C4-2B (cell line): ENCODE measurements around the gene FOCAD.

Source experiments
- ZFX ChIP-seq: fragments of 450-650 bp; IDR thresholded peaks from 2 replicates; pipeline ENCODE4 v1.6.1; 2017
- TF ChIP-seq, protein P1 (sequence below): fragments of 450-650 bp; conservative IDR thresholded peaks from 2 replicates; pipeline ENCODE4 v1.5.1; 2017; ENCODE audit warnings: mild to moderate bottlenecking

DNA sequence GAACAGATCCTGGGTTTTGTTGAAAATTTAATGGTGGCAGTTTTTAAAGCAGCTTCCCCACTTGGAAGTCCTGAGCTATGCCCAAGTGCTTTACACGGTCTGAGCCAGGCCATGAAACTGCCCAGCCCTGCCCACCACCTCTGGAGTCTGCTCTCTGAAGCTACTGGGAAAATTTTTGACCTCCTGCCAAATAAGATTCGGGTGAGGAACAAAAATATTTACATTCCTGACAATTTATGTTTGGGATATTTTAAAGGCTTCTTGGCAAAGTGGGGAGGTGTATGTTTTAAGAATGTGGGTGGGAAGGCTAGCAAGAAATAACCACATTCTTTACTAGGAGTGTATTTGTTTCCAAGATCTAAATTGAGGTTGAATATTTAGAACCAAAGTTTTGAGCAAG is 297.4 kb downstream of the FOCAD start:
- TF ChIP-seq, protein P1, sequence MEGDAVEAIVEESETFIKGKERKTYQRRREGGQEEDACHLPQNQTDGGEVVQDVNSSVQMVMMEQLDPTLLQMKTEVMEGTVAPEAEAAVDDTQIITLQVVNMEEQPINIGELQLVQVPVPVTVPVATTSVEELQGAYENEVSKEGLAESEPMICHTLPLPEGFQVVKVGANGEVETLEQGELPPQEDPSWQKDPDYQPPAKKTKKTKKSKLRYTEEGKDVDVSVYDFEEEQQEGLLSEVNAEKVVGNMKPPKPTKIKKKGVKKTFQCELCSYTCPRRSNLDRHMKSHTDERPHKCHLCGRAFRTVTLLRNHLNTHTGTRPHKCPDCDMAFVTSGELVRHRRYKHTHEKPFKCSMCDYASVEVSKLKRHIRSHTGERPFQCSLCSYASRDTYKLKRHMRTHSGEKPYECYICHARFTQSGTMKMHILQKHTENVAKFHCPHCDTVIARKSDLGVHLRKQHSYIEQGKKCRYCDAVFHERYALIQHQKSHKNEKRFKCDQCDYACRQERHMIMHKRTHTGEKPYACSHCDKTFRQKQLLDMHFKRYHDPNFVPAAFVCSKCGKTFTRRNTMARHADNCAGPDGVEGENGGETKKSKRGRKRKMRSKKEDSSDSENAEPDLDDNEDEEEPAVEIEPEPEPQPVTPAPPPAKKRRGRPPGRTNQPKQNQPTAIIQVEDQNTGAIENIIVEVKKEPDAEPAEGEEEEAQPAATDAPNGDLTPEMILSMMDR, result no peak
- TF ChIP-seq ZFX, result no peak
